HG03442 (cell line): ENCODE measurements around the gene KCNH4.
"Not testable (repeated sequence)": the region's sequence is repeated elsewhere in the genome, so short reads cannot be mapped to it uniquely, and the experiment has no call there.

Experiments
- ATAC-seq: cut with Tn5 transposase; IDR thresholded peaks from one replicate; pipeline ENCODE4 v1.9.1; 2021; ENCODE audit warnings: mild to moderate bottlenecking, moderate library complexity; ENCODE audit not compliant: unreplicated experiment

The KCNH4 gene

DNA sequence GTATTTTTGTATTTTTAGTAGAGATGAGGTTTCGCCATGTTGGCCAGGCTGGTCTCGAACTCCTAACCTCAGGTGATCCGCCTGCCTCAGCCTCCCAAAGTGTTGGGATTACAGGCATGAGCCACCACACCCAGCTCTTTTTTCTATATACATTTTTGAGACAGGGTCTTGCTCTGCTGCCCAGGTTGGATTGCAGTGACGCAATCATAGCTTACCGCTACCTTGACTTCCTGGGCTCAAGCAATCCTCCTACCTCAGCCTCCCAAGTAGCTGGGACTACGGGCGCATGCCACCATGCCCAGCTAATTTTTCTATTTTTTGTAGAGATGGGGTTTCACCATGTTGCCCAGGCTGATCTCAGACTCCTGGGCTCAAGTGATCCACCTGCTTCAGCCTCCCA lies 40.3 kb downstream of the KCNH4 start:
- ATAC-seq, result not testable (repeated sequence)

DNA sequence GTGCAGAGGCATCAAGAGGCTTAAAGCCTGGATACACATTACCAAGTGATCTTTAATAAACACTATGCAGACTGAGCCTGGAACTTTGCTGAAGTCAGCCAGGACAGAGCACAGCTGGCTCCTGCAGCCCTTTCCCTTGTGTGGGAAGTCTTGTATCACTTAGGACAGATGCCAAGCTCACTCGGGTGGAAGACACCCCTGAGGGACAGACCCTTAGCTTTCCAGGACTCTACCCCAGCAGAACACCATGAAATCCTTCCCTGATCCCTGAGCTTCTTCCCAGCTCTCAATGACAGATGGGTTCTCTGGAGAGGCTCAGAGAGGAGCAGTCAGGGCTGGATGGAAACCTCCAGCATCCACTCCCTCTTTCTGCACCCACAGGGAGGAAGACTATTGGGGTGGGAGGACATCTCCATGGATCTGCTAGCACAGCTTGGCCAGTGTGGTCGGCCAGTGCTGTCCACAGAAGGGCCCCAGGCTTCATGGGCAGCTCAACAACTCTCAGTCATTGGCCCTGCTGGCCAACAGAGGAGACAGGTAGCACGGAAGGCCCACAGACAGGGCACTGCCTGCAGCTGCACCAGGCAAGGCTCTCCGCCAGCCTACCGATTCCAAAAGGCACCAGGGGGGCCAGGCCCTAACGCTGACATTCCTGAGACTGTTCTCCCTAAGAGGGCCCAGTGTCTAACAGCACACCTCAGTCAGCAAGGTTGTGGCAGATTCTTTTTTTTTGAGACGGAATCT lies 42.0 kb downstream of the KCNH4 start:
- no peak for ATAC-seq

- ATAC-seq, result no peak
Observed at GRCh38 chr17:42136654-42137051, 44.3 kb downstream of the KCNH4 start.

GRCh38 chr17:42135664-42136653 lies 45.0 kb downstream of the KCNH4 start:
- ATAC-seq, result no peak

DNA sequence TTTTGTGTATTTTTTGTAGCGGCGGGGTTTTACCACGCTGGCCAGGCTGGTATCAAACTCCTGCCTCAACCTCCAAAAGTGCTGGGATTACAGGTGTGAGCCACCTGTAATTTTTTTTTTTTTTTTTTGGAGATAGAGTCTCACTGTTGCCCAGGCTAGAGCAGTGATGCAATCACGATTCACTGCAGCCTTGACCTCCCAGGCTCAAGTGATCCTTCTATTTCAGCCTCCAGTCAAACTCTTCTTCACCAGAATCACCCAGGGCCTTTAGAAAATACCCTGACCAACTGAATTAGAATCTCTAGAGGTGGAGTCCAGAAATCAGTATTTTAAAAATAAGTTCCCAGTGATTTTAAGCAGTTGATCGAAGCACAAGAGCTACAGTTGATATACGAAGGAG lies 45.8 kb downstream of the KCNH4 start:
- ATAC-seq, result no peak

GRCh38 chr17:42133461-42134041 lies 47.4 kb downstream of the KCNH4 start:
- ATAC-seq, result no peak

DNA sequence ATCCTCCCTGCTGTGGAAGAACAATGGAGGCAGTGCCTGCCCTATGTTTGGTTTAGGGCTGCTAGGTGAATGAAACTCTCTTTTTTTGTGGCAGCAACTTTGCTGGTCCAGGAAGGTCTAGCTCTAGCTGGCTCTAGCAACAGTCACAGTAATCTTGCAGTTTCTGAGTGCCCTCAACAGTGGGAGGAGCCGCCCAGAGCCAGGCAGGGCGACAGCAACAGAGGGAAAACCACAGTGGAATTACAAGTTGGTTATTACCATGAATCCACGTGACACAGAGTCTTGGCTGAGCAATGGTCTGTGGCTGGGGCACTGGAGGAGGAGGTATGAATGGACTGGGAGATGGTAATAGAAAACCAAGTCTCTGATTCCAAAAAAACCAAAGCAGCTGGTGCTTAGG lies 48.0 kb downstream of the KCNH4 start:
- ATAC-seq, result no peak

- ATAC-seq, result no peak
Observed at GRCh38 chr17:42131981-42132432, 48.9 kb downstream of the KCNH4 start.

DNA sequence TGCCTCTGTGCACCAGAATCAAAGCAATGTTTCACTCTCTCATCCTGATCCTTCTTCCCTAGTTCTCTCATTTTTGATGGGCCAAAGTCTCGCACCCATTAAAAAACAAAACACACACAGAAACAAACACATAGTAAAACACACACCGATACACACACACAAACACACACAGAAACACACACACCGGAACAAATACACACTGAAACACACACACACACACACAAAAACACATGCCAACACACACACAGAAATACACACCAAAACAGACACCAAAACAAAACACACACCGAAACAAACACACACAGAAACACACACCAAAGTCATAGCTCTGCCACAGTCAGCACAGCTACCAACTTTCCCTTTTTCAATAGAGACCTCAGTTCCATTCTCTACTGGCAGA lies 49.7 kb downstream of the KCNH4 start:
- ATAC-seq, result no peak

DNA sequence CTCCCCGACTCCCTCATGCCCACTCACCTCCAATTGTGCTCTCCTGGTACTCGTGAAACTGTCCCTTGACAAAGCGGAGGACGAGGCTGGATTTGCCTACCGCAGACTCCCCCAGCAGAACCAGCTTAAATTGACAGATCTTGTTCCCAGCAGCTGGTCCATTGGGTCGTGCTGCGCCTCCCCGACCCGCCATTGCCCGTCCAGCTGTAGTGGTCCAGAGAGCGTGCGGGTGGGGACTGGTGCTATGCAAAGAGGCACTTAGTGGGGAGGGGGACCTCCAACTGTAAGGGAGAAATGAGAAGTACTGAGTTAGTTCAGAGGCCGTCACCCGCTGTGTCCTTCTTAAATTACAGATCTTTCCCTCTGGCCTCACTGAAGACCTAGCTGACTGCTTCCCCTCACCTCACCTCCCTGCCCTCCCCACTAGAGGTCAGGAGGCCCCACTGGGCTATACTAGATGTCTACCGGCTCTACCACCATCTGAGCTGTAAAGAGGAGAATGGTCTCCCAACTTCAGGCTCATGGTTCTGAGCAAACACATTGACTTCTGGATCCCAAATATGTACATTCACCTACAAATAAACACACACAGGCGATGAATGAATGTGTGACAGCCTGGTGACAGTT lies 50.5 kb downstream of the KCNH4 start:
- no peak for ATAC-seq

GRCh38 chr17:42129109-42129837 lies 51.7 kb downstream of the KCNH4 start:
- no peak for ATAC-seq

DNA sequence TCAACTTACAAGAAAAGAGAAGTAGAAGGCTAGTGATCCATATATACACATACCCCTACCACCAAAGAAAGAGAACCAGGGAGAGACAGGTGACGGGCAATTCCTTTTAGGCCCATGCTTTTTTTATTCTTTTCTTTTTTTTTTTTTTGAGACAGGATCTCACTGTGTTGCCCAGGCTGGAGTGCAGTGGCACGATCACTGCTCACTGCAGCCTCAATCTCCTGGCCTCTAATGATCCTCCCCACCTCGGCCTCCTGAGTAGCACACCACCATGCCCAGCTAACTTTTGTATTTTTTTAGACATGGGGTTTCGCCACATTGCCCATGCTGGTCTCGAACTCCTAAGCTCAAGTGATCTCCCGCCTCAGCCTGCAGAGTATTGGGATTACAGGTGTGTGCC lies 53.5 kb downstream of the KCNH4 start:
- no peak for ATAC-seq

DNA sequence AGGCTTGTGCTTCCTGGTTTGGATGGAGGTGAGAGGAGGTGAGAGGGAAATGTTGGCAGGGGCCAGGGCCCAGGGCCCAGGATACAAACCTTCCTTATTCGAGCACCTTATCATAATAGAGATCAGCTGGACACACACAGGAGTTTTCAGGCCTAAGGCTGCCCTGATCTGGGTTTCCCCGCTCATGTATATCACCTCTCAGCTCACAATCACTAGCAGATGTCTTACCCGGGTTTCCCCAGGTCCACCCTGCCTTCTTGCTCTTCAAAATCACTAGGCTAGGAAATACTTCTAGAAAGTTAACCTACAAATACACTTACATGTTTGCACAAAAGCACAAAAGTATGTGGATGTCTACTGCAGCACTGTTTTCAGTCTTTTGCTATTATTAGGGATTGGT lies 54.1 kb downstream of the KCNH4 start:
- no peak for ATAC-seq

GRCh38 chr17:42125565-42125964 lies 55.4 kb downstream of the KCNH4 start:
- no peak for ATAC-seq

GRCh38 chr17:42124256-42124655 lies 56.7 kb downstream of the KCNH4 start:
- no peak for ATAC-seq

DNA sequence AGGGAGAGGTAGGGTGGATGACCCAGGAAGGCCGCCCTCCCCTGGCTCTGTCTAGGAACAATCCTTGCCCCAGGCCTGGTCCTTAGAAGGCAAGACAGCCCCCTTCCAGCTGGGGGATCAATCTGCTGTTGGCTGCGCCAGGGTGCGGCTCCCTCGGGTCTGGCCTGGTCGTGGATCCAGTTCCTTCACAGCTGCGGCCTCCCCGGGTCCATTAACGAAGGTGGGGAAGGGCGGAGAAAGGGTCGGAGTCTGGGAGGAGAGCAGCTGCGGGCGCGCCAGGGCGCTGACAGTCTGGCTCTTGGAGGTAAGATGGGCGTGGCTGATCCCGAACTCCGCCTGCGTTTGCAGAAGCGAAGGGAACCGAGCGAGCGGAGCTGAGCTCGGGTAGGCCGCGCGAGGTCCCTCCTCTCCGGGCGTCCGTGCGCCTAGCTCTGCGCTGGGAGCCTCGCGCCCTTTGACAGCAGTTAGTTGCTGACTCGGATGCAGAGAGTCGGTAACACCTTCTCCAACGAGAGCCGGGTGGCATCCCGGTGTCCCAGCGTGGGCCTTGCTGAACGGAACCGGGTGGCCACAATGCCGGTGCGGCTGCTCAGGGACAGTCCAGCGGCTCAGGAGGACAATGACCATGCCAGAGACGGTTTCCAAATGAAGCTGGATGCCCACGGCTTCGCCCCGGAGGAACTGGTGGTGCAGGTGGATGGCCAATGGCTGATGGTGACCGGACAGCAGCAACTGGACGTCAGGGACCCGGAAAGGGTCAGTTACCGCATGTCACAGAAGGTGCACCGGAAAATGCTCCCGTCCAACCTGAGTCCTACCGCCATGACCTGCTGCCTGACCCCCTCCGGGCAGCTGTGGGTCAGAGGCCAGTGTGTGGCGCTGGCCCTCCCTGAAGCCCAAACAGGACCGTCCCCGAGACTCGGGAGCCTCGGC lies 58.3 kb downstream of the KCNH4 start, which contains the start of gene HSPB9:
Gene HSPB9 (plus strand): TSS at position 434 of the 933 bp plus-strand sequence. CDS start 47 bp downstream, at position 481.
- ATAC-seq, result no peak

DNA sequence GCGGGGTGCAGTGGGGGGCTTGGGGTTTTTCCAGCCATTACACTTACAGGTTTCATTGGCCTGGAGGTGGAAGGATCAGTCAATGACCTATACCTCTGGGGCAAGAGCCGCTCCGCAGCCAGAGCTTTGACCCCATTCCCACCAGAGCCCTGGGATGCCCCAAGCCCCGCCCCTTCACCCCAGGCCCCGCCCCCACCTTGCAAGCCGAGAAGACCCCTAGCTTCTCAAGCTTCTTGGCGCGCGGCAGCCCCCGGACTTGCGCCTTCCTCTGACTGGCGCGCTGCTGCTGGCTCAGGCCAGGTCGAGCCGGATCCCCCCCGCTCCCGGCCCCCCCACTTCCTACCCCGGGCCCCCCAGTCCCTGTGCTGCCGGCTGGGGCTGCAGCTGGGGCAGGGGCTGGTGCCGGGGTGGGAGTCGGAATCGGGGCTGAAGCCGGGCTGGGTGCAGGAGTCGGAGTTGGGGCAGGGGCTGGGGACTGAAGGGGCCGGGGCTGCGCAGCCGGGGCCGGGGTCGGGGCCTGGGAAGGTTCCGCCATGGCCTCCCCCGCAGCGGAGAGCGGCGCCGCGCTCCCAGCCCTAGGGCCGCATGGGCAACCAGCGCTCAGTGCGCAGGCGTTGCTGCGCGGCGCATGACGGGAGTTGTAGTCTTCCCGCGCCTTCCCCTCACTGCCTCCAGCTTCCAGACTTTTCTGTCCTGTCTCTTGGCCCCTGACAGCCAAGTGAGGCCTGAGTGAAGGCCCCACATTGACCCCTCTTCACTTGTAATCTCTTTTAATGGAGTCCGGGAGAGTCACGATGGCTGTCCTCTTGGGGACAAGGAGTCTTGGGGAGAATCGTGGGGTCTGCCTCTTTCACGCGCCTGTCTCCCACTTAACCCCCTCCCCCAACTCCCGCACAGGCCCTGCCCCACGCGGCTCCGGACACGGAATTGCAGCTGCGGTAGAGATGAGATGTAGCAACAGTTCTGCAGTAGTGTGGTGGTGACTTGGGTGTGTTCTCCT lies 59.9 kb downstream of the KCNH4 start, which contains the start of gene KAT2A:
Gene KAT2A (minus strand): TSS at position 598 of the 1,000 bp plus-strand sequence. CDS start 63 bp downstream, at position 535.
- no peak for ATAC-seq
